Heart right ventricle (tissue), 16 donors: ENCODE data around the gene CPEB2. TPM values are rescaled to one million over a fixed set of nuclear protein-coding genes. Genes with fewer than 3 reads are reported as not detected.

ENCODE experiments used
- ATAC-seq, 8 donors: fragments of 200-7000 bp; cut with Tn5 transposase; one replicate each; pipeline ENCODE4 v1.9.1; 2020; ENCODE audit warnings: mild to moderate bottlenecking in 8 of 8, moderate library complexity in 8 of 8, moderate number of reproducible peaks in 1 of 8
- DNase-seq, 2 donors: peaks; one replicate each; pipeline ENCODE4 v3.0.0-alpha.2; 2020
- H3K27ac ChIP-seq, 10 donors: fragments of 200-600 bp; sonication (generic) in 2 of 10; one replicate each; pipeline versions ENCODE4 v1.5.0 to v1.8.0; 2020 to 2022; ENCODE audit warnings: mild to moderate bottlenecking in 3 of 10
- H3K27me3 ChIP-seq, 7 donors: fragments of 200-600 bp; one replicate each; pipeline ENCODE4 v1.8.0; 2021 to 2022; ENCODE audit warnings: mild to moderate bottlenecking in 2 of 7
- H3K36me3 ChIP-seq, 9 donors: fragments of 200-600 bp; sonication (generic) in 1 of 9; one replicate each; pipeline versions ENCODE4 v1.5.0 to v1.8.0; 2020 to 2022; ENCODE audit warnings: mild to moderate bottlenecking in 2 of 9
- H3K4me1 ChIP-seq, 9 donors: fragments of 200-600 bp; sonication (generic) in 1 of 9; one replicate each; pipeline versions ENCODE4 v1.5.0 to v1.8.0; 2020 to 2022; ENCODE audit warnings: mild to moderate bottlenecking in 4 of 9
- H3K4me3 ChIP-seq, 10 donors: fragments of 200-600 bp; sonication (generic) in 2 of 10; one replicate each; pipeline versions ENCODE4 v1.5.0 to v1.8.0; 2020 to 2022; ENCODE audit warnings: mild to moderate bottlenecking in 7 of 10, moderate library complexity in 2 of 10
- H3K9me3 ChIP-seq, 11 donors: fragments of 200-600 bp in 10 of 11; sonication (generic) in 2 of 11; one replicate each; pipeline versions ENCODE4 v1.5.0 to v1.8.0; 2013 to 2022; ENCODE audit warnings: mild to moderate bottlenecking in 2 of 11, control low read depth in 1 of 11, moderate library complexity in 1 of 11
- WGBS, 2 donors: extraction: QIAGEN DNeasy Blood & Tissue Kit; methylation state at CpG; one replicate each; pipeline ENCODE4 v1.1.7; 2013; ENCODE audit warnings: inconsistent platforms in 1 of 2; 5-methylcytosine and 5-hydroxymethylcytosine counted together
- intact Hi-C, 10 donors: fragments of 100-400 bp; cut with DNase I; formaldehyde crosslinking; loops; one replicate each; pipeline versions ENCODE4 v1.11.1 to v1.14.2; 2022
- polyA plus RNA-seq, 2 donors: library from polyadenylated mRNA; stranded (reverse); fragments of 200-250 nt; gene quantifications; one replicate each; pipeline ENCODE4 v1.2.3, GENCODE V29; 2013
- total RNA-seq, 10 donors: library from RNA; stranded (reverse); fragmentation: NEBNext Ultra II Directional in 3 of 10; extraction: Animal tissue kit (Norgen Biotek cat#: 25700) in 3 of 10; gene quantifications; one replicate each; pipeline versions ENCODE4 v1.2.1 to v1.2.4, GENCODE V29; 2021 to 2023
- TF ChIP-seq, protein P1 (sequence below), 9 donors: fragments of 200-600 bp; sonication (generic) in 2 of 9; IDR thresholded peaks; one replicate each; pipeline versions ENCODE4 v1.5.0 to v1.8.0; 2021 to 2022; ENCODE audit warnings: antibody characterized with exemption in 9 of 9, mild to moderate bottlenecking in 5 of 9, moderate library complexity in 1 of 9
- donor health status: Arrhythmogenic right ventricular cardiomyopathy.
- donor health status: ischemic (EF 13 %, LVEDD 7.1; RV severe dilation, severe dysfunction).
- donor health status: healthy with polysubstance abuse.
- donor health status: DM: no; HTN: yes; CAD: no.
- donor health status: DM: no; HTN: no; CAD: no.
- donor health status: ischemic (EF 25% LVEDD 6.9; RV normal size, moderate dysfunction).
- donor health status: ischemic (EF 25% LVEDD 5.7; RV mildly dilated, moderate dysfunction).
- donor health status: healthy.
- donor health status: DM: yes; HTN: yes; CAD: no.
- donor health status: Ischemic cardiomyopathy.
- donor health status: ischemic (EF 35%, LVEDD 5.7; RV mildly dilated, moderate dysfunction).
- donor health status: nonischemic (EF 11% LVEDD 7.7; RV severe dilation, severe dysfunction).
- donor health status: DM: yes; HTN: yes; CAD: no.
- donor health status: PGD.
- donor health status: ischemic (EF 29% LVEDD 5.4; RV normal size, mild dysfunction).
- donor health status: nonischemic (EF 23%, LVEDD 6.1; RV moderate dilation, normal function).

CPEB2 gene
- total and polyA plus RNA-seq, 12 donors, result 2.4 to 31.8 (median 21.1) TPM

DNA sequence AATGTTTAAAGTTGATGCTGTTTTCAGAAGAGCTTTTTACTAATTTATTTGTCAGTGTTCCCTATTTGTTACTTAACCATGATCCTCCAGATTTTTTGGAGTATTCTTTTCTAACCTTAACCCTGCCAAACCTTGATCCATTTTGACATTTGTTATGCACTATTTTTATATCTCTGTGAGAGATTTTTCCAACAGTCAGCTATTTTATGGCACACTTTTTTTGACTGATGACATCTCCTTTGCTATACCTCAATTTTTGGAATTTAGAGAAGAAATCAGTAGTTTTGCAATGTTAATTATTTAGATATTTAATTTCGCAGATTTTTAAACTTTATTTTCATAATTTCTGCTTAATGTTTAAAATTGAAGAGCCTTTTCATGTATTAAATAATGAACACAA is 66.0 kb downstream of the CPEB2 start:
- H3K27me3 ChIP-seq, result no peaks in the 10 kb centered on the region
- H3K27ac ChIP-seq, result no peak overlapping the region
- 99 to 100% methylated on average over 1 of the region's 1 CpG for WGBS, 2 donors
- intact Hi-C loops, result no loop called here
- H3K9me3 ChIP-seq, result no peaks in the 10 kb centered on the region
- peaks cover 0 to 13% (median 0%) of the 10 kb centered on the region in 9 donors for H3K4me1 ChIP-seq
- no peak overlapping the region for H3K4me3 ChIP-seq
- TF ChIP-seq, protein P1, sequence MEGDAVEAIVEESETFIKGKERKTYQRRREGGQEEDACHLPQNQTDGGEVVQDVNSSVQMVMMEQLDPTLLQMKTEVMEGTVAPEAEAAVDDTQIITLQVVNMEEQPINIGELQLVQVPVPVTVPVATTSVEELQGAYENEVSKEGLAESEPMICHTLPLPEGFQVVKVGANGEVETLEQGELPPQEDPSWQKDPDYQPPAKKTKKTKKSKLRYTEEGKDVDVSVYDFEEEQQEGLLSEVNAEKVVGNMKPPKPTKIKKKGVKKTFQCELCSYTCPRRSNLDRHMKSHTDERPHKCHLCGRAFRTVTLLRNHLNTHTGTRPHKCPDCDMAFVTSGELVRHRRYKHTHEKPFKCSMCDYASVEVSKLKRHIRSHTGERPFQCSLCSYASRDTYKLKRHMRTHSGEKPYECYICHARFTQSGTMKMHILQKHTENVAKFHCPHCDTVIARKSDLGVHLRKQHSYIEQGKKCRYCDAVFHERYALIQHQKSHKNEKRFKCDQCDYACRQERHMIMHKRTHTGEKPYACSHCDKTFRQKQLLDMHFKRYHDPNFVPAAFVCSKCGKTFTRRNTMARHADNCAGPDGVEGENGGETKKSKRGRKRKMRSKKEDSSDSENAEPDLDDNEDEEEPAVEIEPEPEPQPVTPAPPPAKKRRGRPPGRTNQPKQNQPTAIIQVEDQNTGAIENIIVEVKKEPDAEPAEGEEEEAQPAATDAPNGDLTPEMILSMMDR (IDR thresholded peaks at IDR 0.05), result no peak
- peaks cover 0 to 65% (median 11%) of the 10 kb centered on the region in 9 donors for H3K36me3 ChIP-seq
- ATAC-seq (no peak), DNase-seq (no peak)

DNA sequence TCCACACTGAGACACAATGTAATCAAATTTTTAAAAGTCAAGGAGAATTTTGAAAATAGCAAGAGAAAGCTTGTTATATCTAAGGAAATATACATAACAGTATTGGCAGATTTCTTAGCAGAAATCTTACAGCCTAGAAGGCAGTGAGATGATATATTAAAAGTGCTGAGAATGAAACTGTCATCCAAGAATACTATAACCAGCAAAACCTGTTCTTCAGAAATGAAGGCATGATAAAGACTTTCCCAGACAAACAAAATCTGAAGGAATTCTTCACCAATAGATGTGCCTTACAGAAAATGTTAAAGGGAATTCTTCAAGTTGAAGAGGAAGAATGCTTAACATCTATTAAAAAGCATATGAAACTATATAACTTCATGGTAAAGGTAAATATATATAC is 73.6 kb downstream of the CPEB2 start:
- no peak for DNase-seq
- Histone ChIP-seq H3K4me1 (peaks cover 0 to 19% (median 0%) of the 10 kb centered on the region in 9 donors), H3K4me3 (no peak overlapping the region), H3K36me3 (peaks cover 0 to 5% (median 1%) of the 10 kb centered on the region in 9 donors), H3K27ac (no peak overlapping the region), H3K27me3 (no peaks in the 10 kb centered on the region), H3K9me3 (peaks cover 0 to 27% (median 14%) of the 10 kb centered on the region in 11 donors)
- ATAC-seq, result no peak
- intact Hi-C loops, result no loop called here
- TF ChIP-seq, protein P1 (IDR thresholded peaks at IDR 0.05), result no peak

DNA sequence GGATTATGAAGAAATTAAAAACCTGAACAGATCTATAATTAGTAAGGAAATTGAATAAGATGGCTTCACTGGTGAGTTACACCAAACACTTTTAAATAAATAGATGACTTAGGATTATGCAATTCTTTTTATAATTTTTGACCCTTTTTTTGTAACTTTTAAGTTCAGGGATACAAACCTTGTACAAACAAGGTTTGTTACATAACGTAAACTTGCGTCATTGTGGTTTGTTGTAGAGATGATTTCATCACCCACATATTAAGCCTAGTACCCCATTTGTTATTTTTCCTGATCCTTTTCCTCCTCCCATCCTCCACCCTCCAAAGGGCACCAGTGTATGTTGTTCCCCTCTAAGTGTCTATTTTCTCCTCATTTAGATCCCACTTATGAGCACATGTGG is 75.7 kb downstream of the CPEB2 start:
- Histone ChIP-seq H3K27ac (peak overlapping the region in 1 of 10 donors; percentile 49), H3K9me3 (peaks cover 0 to 27% (median 14%) of the 10 kb centered on the region in 11 donors), H3K27me3 (no peaks in the 10 kb centered on the region), H3K36me3 (peaks cover 0 to 4% (median 0%) of the 10 kb centered on the region in 9 donors), H3K4me1 (peaks cover 0 to 19% (median 0%) of the 10 kb centered on the region in 9 donors), H3K4me3 (no peak overlapping the region)
- ATAC-seq (no peak), DNase-seq (no peak)
- 84 to 92% methylated on average over 2 of the region's 2 CpGs for WGBS, 2 donors
- TF ChIP-seq, protein P1 (IDR thresholded peaks at IDR 0.05), result no peak
- intact Hi-C loops, result no loop called here

DNA sequence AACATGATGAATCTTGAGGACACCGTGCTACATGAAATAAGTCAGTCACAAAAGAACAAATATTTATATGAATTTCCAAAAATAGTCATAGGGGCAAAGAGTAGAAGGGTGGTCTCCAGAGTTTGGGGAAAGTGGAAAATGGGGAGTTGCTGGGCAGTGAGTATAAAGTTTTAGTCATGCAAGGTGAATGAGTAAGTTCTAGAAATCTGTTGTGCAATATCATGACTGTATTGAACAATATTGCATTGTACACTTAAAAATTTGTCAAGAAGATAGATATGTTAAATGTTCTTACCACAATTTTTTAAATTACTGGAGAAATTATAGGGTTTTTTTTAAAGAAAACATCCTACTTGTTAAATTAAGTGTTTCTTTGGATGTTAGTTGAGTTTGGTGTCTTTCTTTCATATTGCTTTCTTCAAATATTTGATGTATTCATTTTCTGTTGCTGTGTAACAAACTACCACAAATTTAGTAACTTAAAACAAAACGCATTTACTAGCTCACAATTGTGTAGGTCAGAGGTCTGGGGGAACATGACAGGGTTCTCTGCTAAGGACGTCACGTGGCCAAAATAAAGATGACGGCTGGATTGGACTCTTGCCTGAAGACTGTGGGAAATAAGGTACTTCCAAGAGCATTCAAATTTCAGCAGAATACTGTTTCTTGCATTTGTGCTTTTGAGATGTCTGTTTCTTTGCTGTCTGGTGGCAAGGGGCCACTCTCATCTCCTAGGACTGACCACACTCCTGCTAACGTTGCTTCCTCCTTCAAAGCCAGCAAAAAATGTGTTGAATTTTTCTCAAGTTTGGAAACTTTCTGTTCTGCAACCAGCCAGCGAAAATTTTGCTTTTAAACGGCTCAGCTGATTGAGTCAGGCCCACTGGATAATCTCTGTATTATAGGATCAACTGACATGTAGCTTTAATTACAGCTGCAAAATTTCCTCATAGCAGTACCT is 76.7 kb downstream of the CPEB2 start:
- 75 to 76% methylated on average over 8 of the region's 8 CpGs for WGBS, 2 donors
- Histone ChIP-seq H3K4me3 (no peak overlapping the region), H3K36me3 (peaks cover 0 to 4% (median 0%) of the 10 kb centered on the region in 9 donors), H3K27me3 (no peaks in the 10 kb centered on the region), H3K27ac (peak overlapping the region in 1 of 10 donors; percentile 49), H3K4me1 (peaks cover 0 to 19% (median 0%) of the 10 kb centered on the region in 9 donors), H3K9me3 (peaks cover 0 to 27% (median 14%) of the 10 kb centered on the region in 11 donors)
- no peak for DNase-seq
- no peak for ATAC-seq
- intact Hi-C loops, result no loop called here
- TF ChIP-seq, protein P1 (IDR thresholded peaks at IDR 0.05), result no peak
